SK-N-SH (cell line): ENCODE measurements around the gene HID1. TPM values are rescaled to one million over a fixed set of nuclear protein-coding genes. Genes with fewer than 3 reads are reported as not detected.
"Not testable (repeated sequence)": the region's sequence is repeated elsewhere in the genome, so short reads cannot be mapped to it uniquely, and the experiment has no call there.

Source experiments
- CTCF ChIA-PET: fragments of 300-600, 350-600 bp; formaldehyde crosslinking; extraction: SDS; loops from one replicate; lab custom pipeline; 2021; lab: Yijun Ruan, JAX
- POLR2A ChIA-PET: fragments of 350-600 bp; sonication (Branson Sonifier 250); formaldehyde crosslinking; extraction: SDS; loops from one replicate; lab custom pipeline; 2020; ENCODE audit warnings: antibody characterized with exemption, inconsistent platforms; lab: Yijun Ruan, JAX
- DNase-seq: peaks from one replicate; pipeline ENCODE4 v3.0.0; 2012
- H2AFZ ChIP-seq: fragments of 200-600 bp; sonication (generic); 2 replicates; pipeline ENCODE4 v1.8.1; 2016; ENCODE audit warnings: antibody characterized with exemption, mild to moderate bottlenecking, low read depth
- H3F3A ChIP-seq: fragments of 200-600 bp; sonication (generic); replicated peaks from 2 replicates; pipeline ENCODE3; 2016; ENCODE audit warnings: antibody characterized with exemption, mild to moderate bottlenecking; ENCODE audit not compliant: insufficient read depth
- H3K27ac ChIP-seq, 2 experiments: fragments of 200-500 bp in 1 of 2; fragments of 200-600 bp in 1 of 2; sonication (Bioruptor generic) in 1 of 2; sonication (generic), shearing (Covaris generic) in 1 of 2; 2 replicates each; pipeline versions ENCODE4 v1.5.1 to v1.6.1; 2014 to 2016; ENCODE audit warnings: low read depth in 2 of 2, inconsistent platforms in 1 of 2, low read length in 1 of 2, mild to moderate bottlenecking in 1 of 2, mixed read lengths in 1 of 2
- H3K27me3 ChIP-seq: fragments of 200-600 bp; sonication (generic), shearing (Covaris generic); 2 replicates; pipeline ENCODE4 v1.6.1; 2016; ENCODE audit warnings: mixed run types; ENCODE audit not compliant: insufficient read depth
- H3K36me3 ChIP-seq, 2 experiments: fragments of 200-500 bp in 1 of 2; fragments of 200-600 bp in 1 of 2; sonication (Bioruptor generic) in 1 of 2; sonication (generic) in 1 of 2; replicated peaks in 1 of 2; 2 replicates each; pipeline versions ENCODE3 to v1.5.1; 2014 to 2016; ENCODE audit warnings: low read length in 1 of 2, mild to moderate bottlenecking in 1 of 2; ENCODE audit not compliant: insufficient read depth in 2 of 2, control insufficient read depth in 1 of 2
- H3K4me1 ChIP-seq, 2 experiments: fragments of 200-500 bp in 1 of 2; fragments of 200-600 bp in 1 of 2; sonication (Bioruptor generic) in 1 of 2; sonication (generic), shearing (Covaris generic) in 1 of 2; 2 replicates each; pipeline versions ENCODE4 v1.5.1 to v1.6.1; 2014 to 2016; ENCODE audit warnings: low read depth in 1 of 2, low read length in 1 of 2, mixed run types in 1 of 2; ENCODE audit not compliant: insufficient read depth in 2 of 2, control insufficient read depth in 1 of 2
- H3K4me2 ChIP-seq: fragments of 200-600 bp; sonication (generic), shearing (Covaris generic); 2 replicates; pipeline ENCODE4 v1.6.1; 2017; ENCODE audit warnings: mixed run types
- H3K4me3 ChIP-seq, 2 experiments: fragments of 200-500 bp in 1 of 2; fragments of 200-600 bp in 1 of 2; sonication (Bioruptor generic) in 1 of 2; sonication (generic), shearing (Covaris generic) in 1 of 2; 2 replicates each; pipeline versions ENCODE4 v1.5.1 to v1.8.1; 2014 to 2016; ENCODE audit warnings: low read depth in 2 of 2, inconsistent platforms in 1 of 2, low read length in 1 of 2, mild to moderate bottlenecking in 1 of 2, mixed read lengths in 1 of 2, moderate library complexity in 1 of 2
- H3K79me2 ChIP-seq: fragments of 200-600 bp; sonication (generic); 2 replicates; pipeline ENCODE4 v1.8.1; 2017; ENCODE audit warnings: mild to moderate bottlenecking; ENCODE audit not compliant: insufficient read depth
- H3K9ac ChIP-seq: fragments of 200-600 bp; sonication (generic); 2 replicates; pipeline ENCODE4 v1.6.1; 2017; ENCODE audit warnings: mixed run types
- H3K9me2 ChIP-seq: fragments of 200-600 bp; sonication (generic); 2 replicates; pipeline ENCODE4 v1.6.1; 2017; ENCODE audit warnings: mixed run types
- H3K9me3 ChIP-seq: fragments of 200-600 bp; sonication (generic); 2 replicates; pipeline ENCODE4 v1.6.1; 2017; ENCODE audit warnings: mixed run types, mild to moderate bottlenecking, moderate library complexity
- H4K20me1 ChIP-seq: fragments of 200-600 bp; sonication (generic); 2 replicates; pipeline ENCODE4 v1.6.1; 2017; ENCODE audit warnings: mild to moderate bottlenecking, mixed run types; ENCODE audit not compliant: insufficient read depth
- CHD2 ChIP-seq: fragments of 150-350 bp; IDR thresholded peaks from 2 replicates; pipeline ENCODE4 v1.6.1; 2018; ENCODE audit warnings: low read length; ENCODE audit not compliant: partially characterized antibody
- EZH2phosphoT487 ChIP-seq: fragments of 200-600 bp; sonication (generic); IDR thresholded peaks from 2 replicates; pipeline ENCODE4 v1.6.1; 2017; ENCODE audit warnings: low read depth, mixed run types, mild to moderate bottlenecking, antibody characterized with exemption, moderate library complexity, borderline replicate concordance
- FOSL2 ChIP-seq: IDR thresholded peaks from 2 replicates; pipeline ENCODE4 v1.4.0; 2012; ENCODE audit warnings: low read depth, mild to moderate bottlenecking, moderate library complexity, borderline replicate concordance
- MAX ChIP-seq: IDR thresholded peaks from 2 replicates; pipeline ENCODE4 v1.4.0; 2012; ENCODE audit warnings: low read depth
- RCOR1 ChIP-seq: fragments of 150-350 bp; IDR thresholded peaks from 2 replicates; pipeline ENCODE4 v1.6.1; 2017; ENCODE audit warnings: antibody characterized with exemption, low read length
- YY1 ChIP-seq: IDR thresholded peaks from 2 replicates; pipeline ENCODE4 v1.4.0; 2012; ENCODE audit warnings: low read depth, mild to moderate bottlenecking
- WGBS: methylation state at CpG from one replicate; pipeline ENCODE4 v1.1.6; 2017; ENCODE audit warnings: low lambda C conversion rate; 5-methylcytosine and 5-hydroxymethylcytosine counted together
- polyA plus RNA-seq, 3 experiments: library from polyadenylated mRNA; depleted of rRNA; stranded (reverse); fragments of >200 nt; gene quantifications; 2 replicates each; pipeline ENCODE4 v1.2.3, GENCODE V29; 2012
- TF ChIP-seq, protein P1 (sequence below): IDR thresholded peaks from 2 replicates; pipeline ENCODE4 v1.4.0; 2012; ENCODE audit warnings: low read depth, borderline replicate concordance
- TF ChIP-seq, protein P2 (sequence below): fragments of 150-350 bp; IDR thresholded peaks from 2 replicates; pipeline ENCODE4 v1.6.1; 2017; ENCODE audit warnings: antibody characterized with exemption, low read length, low read depth, borderline replicate concordance

HID1 gene
- polyA plus RNA-seq, 1 of the 3 experiments (the other 2 are of a cell fraction) = 2.5 TPM

DNA sequence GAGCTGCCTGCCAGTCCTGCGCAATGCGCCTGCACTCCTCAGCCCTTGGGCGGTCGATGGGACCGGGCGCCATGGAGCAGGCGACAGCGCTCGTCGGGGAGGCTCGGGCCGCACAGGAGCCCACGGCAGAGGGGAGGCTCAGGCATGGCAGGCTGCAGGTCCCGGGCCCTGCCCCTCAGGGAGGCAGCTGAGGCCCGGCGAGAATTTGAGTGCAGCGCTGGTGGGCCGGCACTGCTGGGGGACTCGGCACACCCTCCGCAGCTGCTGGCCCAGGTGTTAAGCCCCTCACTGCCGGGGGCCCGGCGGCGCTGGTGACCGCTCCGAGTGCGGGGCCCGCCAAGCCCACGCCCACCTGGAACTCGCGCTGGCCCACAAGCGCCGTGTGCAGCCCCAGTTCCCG, 65.5 kb downstream of the HID1 start:
- H4K20me1 ChIP-seq = no peaks in the 10 kb centered on the region
- no peak for TF ChIP-seq YY1
- no peak for TF ChIP-seq FOSL2
- no peak for TF ChIP-seq CHD2
- TF ChIP-seq RCOR1 = no peak
- TF ChIP-seq, protein P1, sequence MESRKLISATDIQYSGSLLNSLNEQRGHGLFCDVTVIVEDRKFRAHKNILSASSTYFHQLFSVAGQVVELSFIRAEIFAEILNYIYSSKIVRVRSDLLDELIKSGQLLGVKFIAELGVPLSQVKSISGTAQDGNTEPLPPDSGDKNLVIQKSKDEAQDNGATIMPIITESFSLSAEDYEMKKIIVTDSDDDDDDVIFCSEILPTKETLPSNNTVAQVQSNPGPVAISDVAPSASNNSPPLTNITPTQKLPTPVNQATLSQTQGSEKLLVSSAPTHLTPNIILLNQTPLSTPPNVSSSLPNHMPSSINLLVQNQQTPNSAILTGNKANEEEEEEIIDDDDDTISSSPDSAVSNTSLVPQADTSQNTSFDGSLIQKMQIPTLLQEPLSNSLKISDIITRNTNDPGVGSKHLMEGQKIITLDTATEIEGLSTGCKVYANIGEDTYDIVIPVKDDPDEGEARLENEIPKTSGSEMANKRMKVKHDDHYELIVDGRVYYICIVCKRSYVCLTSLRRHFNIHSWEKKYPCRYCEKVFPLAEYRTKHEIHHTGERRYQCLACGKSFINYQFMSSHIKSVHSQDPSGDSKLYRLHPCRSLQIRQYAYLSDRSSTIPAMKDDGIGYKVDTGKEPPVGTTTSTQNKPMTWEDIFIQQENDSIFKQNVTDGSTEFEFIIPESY = no peak
- TF ChIP-seq, protein P2, sequence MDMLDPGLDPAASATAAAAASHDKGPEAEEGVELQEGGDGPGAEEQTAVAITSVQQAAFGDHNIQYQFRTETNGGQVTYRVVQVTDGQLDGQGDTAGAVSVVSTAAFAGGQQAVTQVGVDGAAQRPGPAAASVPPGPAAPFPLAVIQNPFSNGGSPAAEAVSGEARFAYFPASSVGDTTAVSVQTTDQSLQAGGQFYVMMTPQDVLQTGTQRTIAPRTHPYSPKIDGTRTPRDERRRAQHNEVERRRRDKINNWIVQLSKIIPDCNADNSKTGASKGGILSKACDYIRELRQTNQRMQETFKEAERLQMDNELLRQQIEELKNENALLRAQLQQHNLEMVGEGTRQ = no peak
- no peak for TF ChIP-seq MAX
- TF ChIP-seq EZH2phosphoT487 = no peak
- TF ChIP-seq, all 33 proteins: peak for 0
- DNase-seq = no peak
- ChIA-PET CTCF (interaction anchor here (0.7 to 1.6 kb wide), 4 partner anchors 16 to 365 kb away, joined by 3 to 4 read pairs (median 3); partner anchors contain the start of gene USH1G), POLR2A (no interaction called here)
- Histone ChIP-seq H3K9ac (no peak overlapping the region), H3F3A (no peaks in the 10 kb centered on the region), H3K9me2 (no peaks in the 10 kb centered on the region), H3K4me3 (no peak overlapping the region), H2AFZ (no peak overlapping the region), H3K27ac (no peak overlapping the region), H3K4me2 (no peak overlapping the region), H3K9me3 (no peaks in the 10 kb centered on the region), H3K36me3 (no peaks in the 10 kb centered on the region), H3K4me1 (no peaks in the 10 kb centered on the region), H3K27me3 (peaks cover 26% of the 10 kb centered on the region), H3K79me2 (no peaks in the 10 kb centered on the region)
- 83% methylated on average over 31 of the region's 34 CpGs for WGBS

GRCh38 chr17:74906214-74906793, 66.3 kb downstream of the HID1 start:
- H3K27ac ChIP-seq, H3F3A ChIP-seq, H2AFZ ChIP-seq, H3K9me2 ChIP-seq, H3K4me2 ChIP-seq, H4K20me1 ChIP-seq, H3K9me3 ChIP-seq, POLR2A ChIA-PET, H3K4me3 ChIP-seq, H3K79me2 ChIP-seq, H3K36me3 ChIP-seq, H3K9ac ChIP-seq, DNase-seq, H3K4me1 ChIP-seq: not testable (repeated sequence)
- CTCF ChIA-PET = interaction anchor here (0.7 to 1.8 kb wide), 6 partner anchors 17 to 366 kb away, joined by 3 to 4 read pairs (median 3); partner anchors contain the start of gene USH1G
- H3K27me3 ChIP-seq = peaks cover 26% of the 10 kb centered on the region
- 49% methylated on average over 6 of the region's 6 CpGs for WGBS
